22Rv1 (cell line): Measurements from ENCODE around the gene TMEM121.

ENCODE experiments used
- ZFX ChIP-seq: fragments of 450-650 bp; IDR thresholded peaks from 2 replicates; pipeline ENCODE4 v1.6.1; 2017; ENCODE audit warnings: antibody characterized with exemption, borderline replicate concordance
- TF ChIP-seq, protein P1 (sequence below): fragments of 450-650 bp; IDR thresholded peaks from 2 replicates; pipeline ENCODE4 v1.5.1; 2017; ENCODE audit warnings: mild to moderate bottlenecking

DNA sequence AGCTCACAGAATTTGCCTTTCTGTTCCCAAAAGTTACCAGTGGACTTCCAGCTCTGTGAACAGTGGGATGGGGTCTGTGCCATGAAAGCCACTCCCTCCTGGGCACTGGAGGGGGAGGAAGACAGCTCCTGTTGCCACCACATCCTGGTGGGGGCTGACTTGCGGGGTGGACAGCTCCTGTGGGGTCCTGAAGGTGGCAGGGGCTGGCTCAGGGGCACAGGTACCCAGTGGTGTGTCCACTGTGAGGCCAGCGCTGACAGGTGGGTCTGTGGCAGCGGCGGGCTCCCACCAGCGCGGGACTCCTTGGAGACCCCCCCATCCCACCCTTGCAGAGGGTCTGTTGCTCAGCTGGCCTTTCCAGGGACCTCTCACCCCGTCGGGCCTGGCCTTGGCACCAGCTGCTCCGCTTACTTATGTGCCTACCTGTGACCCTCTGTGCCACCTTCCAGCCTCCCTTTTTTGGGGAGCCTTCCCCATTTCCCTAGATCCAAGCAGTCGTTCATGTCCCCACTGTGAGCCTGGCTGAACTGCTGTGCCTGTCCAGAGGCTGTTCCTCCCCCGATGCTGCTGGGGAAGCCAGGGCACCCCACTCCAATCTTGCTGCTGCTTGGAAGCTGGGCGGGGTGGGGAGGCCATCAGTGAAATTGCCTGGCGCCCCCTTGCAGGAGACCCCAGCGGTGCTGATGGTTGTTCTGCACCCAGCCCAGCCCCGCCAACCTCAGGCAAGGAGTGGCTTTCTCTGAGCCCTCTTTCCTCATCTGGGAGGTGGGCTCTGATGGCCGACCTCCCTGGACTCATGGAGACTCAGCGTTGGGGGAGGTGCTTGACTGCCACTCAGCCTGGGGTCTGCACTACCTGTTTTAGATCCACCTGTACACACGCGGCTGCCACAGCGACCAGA, 33.2 kb upstream of the TMEM121 start:
- TF ChIP-seq, protein P1, sequence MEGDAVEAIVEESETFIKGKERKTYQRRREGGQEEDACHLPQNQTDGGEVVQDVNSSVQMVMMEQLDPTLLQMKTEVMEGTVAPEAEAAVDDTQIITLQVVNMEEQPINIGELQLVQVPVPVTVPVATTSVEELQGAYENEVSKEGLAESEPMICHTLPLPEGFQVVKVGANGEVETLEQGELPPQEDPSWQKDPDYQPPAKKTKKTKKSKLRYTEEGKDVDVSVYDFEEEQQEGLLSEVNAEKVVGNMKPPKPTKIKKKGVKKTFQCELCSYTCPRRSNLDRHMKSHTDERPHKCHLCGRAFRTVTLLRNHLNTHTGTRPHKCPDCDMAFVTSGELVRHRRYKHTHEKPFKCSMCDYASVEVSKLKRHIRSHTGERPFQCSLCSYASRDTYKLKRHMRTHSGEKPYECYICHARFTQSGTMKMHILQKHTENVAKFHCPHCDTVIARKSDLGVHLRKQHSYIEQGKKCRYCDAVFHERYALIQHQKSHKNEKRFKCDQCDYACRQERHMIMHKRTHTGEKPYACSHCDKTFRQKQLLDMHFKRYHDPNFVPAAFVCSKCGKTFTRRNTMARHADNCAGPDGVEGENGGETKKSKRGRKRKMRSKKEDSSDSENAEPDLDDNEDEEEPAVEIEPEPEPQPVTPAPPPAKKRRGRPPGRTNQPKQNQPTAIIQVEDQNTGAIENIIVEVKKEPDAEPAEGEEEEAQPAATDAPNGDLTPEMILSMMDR: no peak
- TF ChIP-seq ZFX: no peak
